Bronchial epithelial cell (primary cell): ENCODE measurements around the gene C2orf81. TPM values are rescaled to one million over a fixed set of nuclear protein-coding genes. Genes with fewer than 3 reads are reported as not detected.

ENCODE experiments used
- DNase-seq: peaks from one replicate; pipeline ENCODE4 v3.0.0-alpha.2; 2010; ENCODE audit warnings: low read depth
- FAIRE-seq: peaks from 2 replicates; lab custom pipeline; 2011; peaks lifted over from hg19 to GRCh38; lab: Jason Lieb, UNC
- H3K27me3 ChIP-seq: 2 replicates; pipeline ENCODE4 v1.5.1; 2011; ENCODE audit warnings: low read length; ENCODE audit not compliant: control insufficient read depth, insufficient read depth
- H3K36me3 ChIP-seq: 2 replicates; pipeline ENCODE4 v1.5.1; 2011; ENCODE audit warnings: low read length; ENCODE audit not compliant: control insufficient read depth, insufficient read depth
- H3K4me3 ChIP-seq: 2 replicates; pipeline ENCODE4 v1.5.1; 2011; ENCODE audit warnings: mild to moderate bottlenecking, low read depth, low read length, control low read depth
- CTCF ChIP-seq: IDR thresholded peaks from 2 replicates; pipeline ENCODE4 v1.5.1; 2011; ENCODE audit warnings: mild to moderate bottlenecking, moderate library complexity, low read length, control low read depth, inconsistent platforms; ENCODE audit not compliant: insufficient read depth, severe bottlenecking
- total RNA-seq: library from RNA; depleted of rRNA; stranded (reverse); fragments of >200 nt; gene quantifications from 2 replicates; pipeline ENCODE4 v1.2.1, GENCODE V29; 2014

The C2orf81 gene
- total RNA-seq, 1 donor from 2014 or later: 0.26 TPM

DNA sequence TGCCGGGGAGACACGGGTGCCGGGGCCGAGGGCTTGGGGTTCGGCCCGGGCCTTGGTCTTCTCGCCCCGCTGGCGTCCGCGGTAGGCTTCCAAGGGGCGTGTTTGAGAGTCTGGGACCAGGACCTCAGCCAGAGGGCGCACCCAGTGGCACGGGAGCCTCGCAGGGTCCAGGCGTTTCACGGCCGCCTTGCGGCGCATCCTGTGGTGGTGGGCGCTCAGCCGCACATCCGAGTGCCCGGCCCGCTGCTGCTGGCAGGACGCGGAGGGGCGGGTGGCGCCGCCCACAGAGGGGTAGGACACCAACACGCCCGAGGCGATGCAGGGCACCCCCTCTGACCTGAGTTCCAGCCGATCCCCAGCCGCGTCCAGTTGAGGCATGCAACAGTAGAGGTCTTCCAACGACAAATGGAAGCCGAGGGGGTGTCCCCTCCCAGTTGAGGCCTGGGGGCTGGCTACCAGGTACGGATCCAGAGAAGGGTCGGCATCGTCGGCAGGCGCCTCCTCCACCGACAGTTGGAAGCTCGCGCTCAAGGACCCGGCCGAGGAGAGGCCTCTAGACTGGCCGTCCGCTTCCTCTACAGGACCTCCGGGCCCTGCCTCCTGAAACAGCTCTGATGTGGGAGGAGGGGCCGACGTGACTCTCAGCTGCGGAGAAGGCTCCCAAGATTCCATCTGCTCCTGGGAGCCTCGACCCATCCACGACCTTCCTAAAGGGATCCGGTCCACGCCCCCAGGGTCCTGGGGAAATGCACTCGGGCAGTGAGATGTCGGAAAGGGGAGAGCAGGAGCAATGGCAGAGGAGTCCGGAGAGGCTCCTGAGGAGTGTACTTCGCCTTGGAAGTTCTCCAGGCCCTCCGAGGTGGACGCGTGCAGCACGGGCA, 6.3 kb downstream of the C2orf81 start:
- peak; percentile 50 for TF ChIP-seq CTCF
- FAIRE-seq (no peak), DNase-seq (no peak)
- Histone ChIP-seq H3K27me3 (no peaks in the 10 kb centered on the region), H3K36me3 (no peaks in the 10 kb centered on the region), H3K4me3 (peak overlapping the region; percentile 26)

DNA sequence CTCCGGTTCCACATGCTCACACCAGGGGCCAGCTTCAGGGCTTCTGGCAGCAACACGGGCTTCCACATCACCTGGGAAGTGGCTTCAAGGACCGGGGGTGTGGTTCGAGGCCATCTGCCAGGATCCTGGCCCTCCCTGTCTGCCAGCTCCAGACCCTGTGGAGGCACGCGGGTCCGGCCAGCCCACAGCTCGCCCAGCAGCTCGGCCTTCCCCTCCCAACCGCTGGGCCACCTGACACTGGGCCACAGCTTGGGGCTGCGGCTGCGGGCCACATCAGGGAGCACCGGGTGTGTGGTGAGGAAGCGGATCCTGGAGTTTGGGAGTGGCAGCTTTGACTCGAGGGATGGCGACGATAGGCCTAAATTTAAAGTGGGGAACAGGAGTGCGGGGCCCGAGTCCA, 7.0 kb downstream of the C2orf81 start:
- TF ChIP-seq CTCF: no peak
- Histone ChIP-seq H3K36me3 (no peaks in the 10 kb centered on the region), H3K27me3 (no peaks in the 10 kb centered on the region), H3K4me3 (peak overlapping the region; percentile 26)
- DNase-seq: no peak
- no peak for FAIRE-seq

GRCh38 chr2:74413001-74413698, 8.3 kb downstream of the C2orf81 start:
- no peaks in the 10 kb centered on the region for H3K27me3 ChIP-seq
- FAIRE-seq: no peak
- TF ChIP-seq CTCF: no peak
- no peaks in the 10 kb centered on the region for H3K36me3 ChIP-seq
- no peak overlapping the region for H3K4me3 ChIP-seq
- DNase-seq: no peak

DNA sequence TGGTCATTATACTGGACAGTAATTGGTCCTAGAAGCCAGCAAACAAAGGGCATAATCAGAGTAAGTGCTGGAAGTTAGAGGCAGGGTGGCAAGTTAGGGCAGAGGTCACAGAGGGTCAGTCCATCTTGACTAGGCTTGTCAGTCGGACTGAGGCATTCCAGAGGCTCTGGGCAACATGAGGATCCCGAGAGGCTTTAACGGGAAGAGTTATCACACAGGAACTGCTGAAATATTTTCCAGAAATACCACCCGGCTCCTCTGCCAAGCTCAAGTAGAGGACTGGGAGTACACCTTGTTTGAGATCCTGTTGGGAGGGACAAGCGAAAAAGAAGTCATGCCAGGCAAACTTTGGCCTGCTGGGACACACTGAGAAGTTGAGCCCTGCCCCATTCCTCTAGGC, 13.7 kb downstream of the C2orf81 start:
- Histone ChIP-seq H3K4me3 (no peak overlapping the region), H3K36me3 (no peaks in the 10 kb centered on the region), H3K27me3 (no peaks in the 10 kb centered on the region)
- DNase-seq (no peak), FAIRE-seq (no peak)
- TF ChIP-seq CTCF: no peak

DNA sequence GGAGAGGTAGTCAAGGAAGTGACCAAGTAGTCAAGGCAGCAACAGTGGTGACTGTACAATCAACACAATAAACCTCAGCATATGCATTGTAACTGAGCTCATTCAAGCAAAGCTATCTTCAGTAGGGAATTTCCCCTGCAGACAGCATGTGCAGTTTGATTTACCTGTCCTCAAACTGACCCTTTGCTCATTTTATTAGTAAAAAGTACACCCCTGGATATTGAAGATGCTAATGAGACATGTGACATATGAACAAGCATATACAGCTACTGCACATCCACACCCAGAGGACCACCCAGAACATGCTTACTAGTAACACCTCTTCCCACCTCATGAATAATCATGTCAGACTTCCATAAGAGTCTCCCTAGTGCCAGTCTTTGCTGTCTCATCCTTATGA, 15.4 kb downstream of the C2orf81 start:
- Histone ChIP-seq H3K27me3 (no peaks in the 10 kb centered on the region), H3K4me3 (no peak overlapping the region), H3K36me3 (no peaks in the 10 kb centered on the region)
- no peak for FAIRE-seq
- TF ChIP-seq CTCF: no peak
- DNase-seq: peak; percentile 83
